K562 (cell line): ENCODE measurements around the gene FEN1.

Source experiments
- CTCF ChIP-seq, 3 experiments: IDR thresholded peaks in 2 of 3; conservative IDR thresholded peaks in 1 of 3; 2 replicates each; pipeline ENCODE4 v1.5.1; 2011 to 2012; ENCODE audit warnings: low read length in 3 of 3, mild to moderate bottlenecking in 3 of 3, control low read depth in 2 of 3, improper control_type of control experiment in 1 of 3, inconsistent platforms in 1 of 3, low read depth in 1 of 3, mixed read lengths in 1 of 3, moderate library complexity in 1 of 3; ENCODE audit not compliant: insufficient read depth in 2 of 3
- GATA2 ChIP-seq: sonication (generic); formaldehyde crosslinking; IDR thresholded peaks from 2 replicates; pipeline ENCODE4 v1.4.0; 2020; ENCODE audit warnings: mild to moderate bottlenecking, missing genetic modification reagents
- MXI1 ChIP-seq: IDR thresholded peaks from 2 replicates; pipeline ENCODE4 v1.6.1; 2011; ENCODE audit warnings: low read depth, mild to moderate bottlenecking, improper control_type of control experiment, low read length
- POLR2AphosphoS2 ChIP-seq: IDR thresholded peaks from 2 replicates; pipeline ENCODE4 v1.6.1; 2012; ENCODE audit warnings: low read length, improper control_type of control experiment
- RBM15 ChIP-seq: fragments of 200-400 bp; formaldehyde crosslinking; IDR thresholded peaks from 2 replicates; pipeline ENCODE4 v1.6.1; 2018; ENCODE audit warnings: mild to moderate bottlenecking, low read length, moderate library complexity; ENCODE audit not compliant: insufficient read depth
- RCOR1 ChIP-seq, 2 experiments: IDR thresholded peaks; 2 replicates each; pipeline ENCODE4 v1.6.1; 2012; ENCODE audit warnings: low read depth in 2 of 2, low read length in 2 of 2, borderline replicate concordance in 1 of 2, improper control_type of control experiment in 1 of 2
- RNF2 ChIP-seq: sonication (generic); IDR thresholded peaks from 2 replicates; pipeline ENCODE4 v1.6.1; 2016
- SAFB ChIP-seq: fragments of 200-400 bp; formaldehyde crosslinking; IDR thresholded peaks from 2 replicates; pipeline ENCODE4 v1.6.1; 2017; ENCODE audit warnings: low read depth, low read length, borderline replicate concordance
- STAT6 ChIP-seq: sonication (generic); formaldehyde crosslinking; IDR thresholded peaks from 2 replicates; pipeline ENCODE4 v1.8.1; 2023; ENCODE audit warnings: mild to moderate bottlenecking, missing genetic modification reagents
- TBL1XR1 ChIP-seq, 2 experiments: IDR thresholded peaks; 2 replicates each; pipeline ENCODE4 v1.6.1; 2012; ENCODE audit warnings: improper control_type of control experiment in 2 of 2, low read length in 2 of 2, mild to moderate bottlenecking in 1 of 2
- ZFX ChIP-seq: sonication (generic); formaldehyde crosslinking; IDR thresholded peaks from 2 replicates; pipeline ENCODE4 v1.8.0; 2022; ENCODE audit warnings: mild to moderate bottlenecking, missing genetic modification reagents, moderate library complexity

- TF ChIP-seq RBM15, result no peak
- TF ChIP-seq RCOR1 (IDR thresholded peaks at IDR 0.05; ENCODE audit: borderline replicate concordance in 1 of 2, low read depth in 2 of 2, low read length in 2 of 2), result no peak
- peak; percentile 31 to 41 (median 34); a peak in 4 of 6 replicates for TF ChIP-seq CTCF (IDR thresholded peaks at IDR 0.05 in 2 of 3, conservative IDR thresholded peaks at IDR 0.05 in 1 of 3; ENCODE audit: insufficient read depth in 2 of 3, low read depth in 1 of 3, low read length in 3 of 3)
- TF ChIP-seq STAT6, result no peak
- TF ChIP-seq MXI1, result no peak
- no peak for TF ChIP-seq RNF2
- TF ChIP-seq GATA2, result no peak
- TF ChIP-seq SAFB, result no peak
- no peak for TF ChIP-seq POLR2AphosphoS2
- TF ChIP-seq TBL1XR1 (IDR thresholded peaks at IDR 0.05; ENCODE audit: low read length in 2 of 2), result no peak
- TF ChIP-seq ZFX (CRISPR knock-in tag), result no peak
Observed at GRCh38 chr11:61769169-61769920, 23.4 kb upstream of the FEN1 start.
